Astrocyte of the spinal cord (primary cell): ENCODE results near the gene GDPD5.
"Not testable (repeated sequence)": the region's sequence is repeated elsewhere in the genome, so short reads cannot be mapped to it uniquely, and the experiment has no call there.

ENCODE experiments used
- DNase-seq: peaks from one replicate; pipeline ENCODE4 v3.0.0; 2011; ENCODE audit warnings: low read depth, low spot score
- H3K4me3 ChIP-seq: 2 replicates; pipeline ENCODE4 v1.5.1; 2011; ENCODE audit warnings: low read depth, mild to moderate bottlenecking, low read length, moderate library complexity
- CTCF ChIP-seq: IDR thresholded peaks from 2 replicates; pipeline ENCODE4 v1.5.1; 2012; ENCODE audit warnings: low read depth, mild to moderate bottlenecking, low read length, inconsistent platforms
- in situ Hi-C: cut with HindIII; loops from 2 replicates; pipeline ENCODE4 v1.10.0; 2017; ENCODE audit warnings: low sequenced_read_pairs

Gene GDPD5

GRCh38 chr11:75421035-75421602 lies 104.6 kb downstream of the GDPD5 start:
- no peak for DNase-seq
- TF ChIP-seq CTCF: no peak
- no peak overlapping the region for H3K4me3 ChIP-seq
- in situ Hi-C loops: no loop called here

- H3K4me3 ChIP-seq: no peak overlapping the region
- DNase-seq: no peak
- in situ Hi-C loops: no loop called here
- TF ChIP-seq CTCF: no peak
Observed at GRCh38 chr11:75420224-75421034, 105.3 kb downstream of the GDPD5 start.

DNA sequence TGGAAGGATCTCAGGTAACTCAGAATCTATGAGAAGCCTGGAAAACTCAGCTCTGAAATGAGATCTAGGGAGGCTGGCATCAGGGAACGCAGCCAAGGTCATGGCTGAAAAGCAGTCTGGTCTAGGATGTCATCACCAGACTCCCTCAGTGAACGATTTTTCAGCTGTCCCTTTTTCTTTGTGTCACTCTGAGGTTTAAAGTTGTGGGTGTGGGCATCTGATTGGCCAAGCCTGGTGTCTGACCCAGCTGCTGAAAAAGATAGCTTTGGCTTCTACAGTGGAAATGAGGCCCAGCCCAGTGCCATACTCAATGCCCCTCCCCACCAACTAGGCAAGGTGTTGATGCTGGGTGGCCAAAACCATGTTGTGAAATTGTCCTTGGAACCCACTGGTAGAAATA lies 111.9 kb downstream of the GDPD5 start:
- no peak for TF ChIP-seq CTCF
- in situ Hi-C loops: no loop called here
- no peak for DNase-seq
- H3K4me3 ChIP-seq: no peak overlapping the region

- in situ Hi-C loops, DNase-seq: not testable (repeated sequence)
Observed at GRCh38 chr11:75413146-75413545, 112.6 kb downstream of the GDPD5 start.

GRCh38 chr11:75409971-75410370 lies 115.8 kb downstream of the GDPD5 start:
- H3K4me3 ChIP-seq, DNase-seq, in situ Hi-C loops: not testable (repeated sequence)

More at GRCh38 chr11:75413146-75413545, 112.6 kb downstream of the GDPD5 start:
- H3K4me3 ChIP-seq: not testable (repeated sequence)

- no peak for DNase-seq
- H3K4me3 ChIP-seq: no peak overlapping the region
- no peak for TF ChIP-seq CTCF
- in situ Hi-C loops: no loop called here
Observed at GRCh38 chr11:75408957-75409219, 116.9 kb downstream of the GDPD5 start.

GRCh38 chr11:75406338-75406777 lies 119.4 kb downstream of the GDPD5 start:
- in situ Hi-C loops: no loop called here
- no peak for TF ChIP-seq CTCF
- no peak overlapping the region for H3K4me3 ChIP-seq
- no peak for DNase-seq
